A673 (cell line): ENCODE measurements around the gene RPS8.

Source experiments
- CTCF ChIP-seq: fragments of 300-800, 200-600 bp; sonication (generic); conservative IDR thresholded peaks from 2 replicates; pipeline ENCODE4 v1.5.1; 2017; ENCODE audit warnings: low read depth, mild to moderate bottlenecking, antibody characterized with exemption, low read length, moderate library complexity, mixed read lengths
- EZH2 ChIP-seq: fragments of 200-600 bp; sonication (generic); IDR thresholded peaks from 2 replicates; pipeline ENCODE4 v1.6.1; 2017; ENCODE audit warnings: borderline replicate concordance, low read depth, mild to moderate bottlenecking, mixed read lengths, antibody characterized with exemption, low read length; ENCODE audit not compliant: poor library complexity, severe bottlenecking

GRCh38 chr1:44803062-44803311, 27.6 kb downstream of the RPS8 start:
- TF ChIP-seq CTCF (no peak), EZH2 (no peak)
